HepG2 (cell line): ENCODE data around the gene MICB. TPM values are rescaled to one million over a fixed set of nuclear protein-coding genes. Genes with fewer than 3 reads are reported as not detected.
A peak's percentile ranks its signal among the peaks of the same experiment; 100 is the strongest.

Experiments
- ADNP ChIP-seq: sonication (generic); formaldehyde crosslinking; IDR thresholded peaks from 2 replicates; pipeline ENCODE4 v1.4.0; 2020; ENCODE audit warnings: missing genetic modification reagents
- ARHGAP35 ChIP-seq: sonication (generic); formaldehyde crosslinking; IDR thresholded peaks from 2 replicates; pipeline ENCODE4 v1.9.0; 2022; ENCODE audit warnings: mild to moderate bottlenecking, inconsistent platforms, moderate library complexity, missing genetic modification reagents, borderline replicate concordance
- CBX5 ChIP-seq: sonication (generic); formaldehyde crosslinking; IDR thresholded peaks from 2 replicates; pipeline ENCODE4 v1.4.0; 2020; ENCODE audit warnings: missing genetic modification reagents, borderline replicate concordance
- ERF ChIP-seq: IDR thresholded peaks from 2 replicates; pipeline ENCODE4 v1.6.1; 2018; ENCODE audit warnings: missing biosample characterization, missing genetic modification reagents
- GLI4 ChIP-seq: sonication (generic); formaldehyde crosslinking; IDR thresholded peaks from 2 replicates; pipeline ENCODE4 v1.5.1; 2020; ENCODE audit warnings: missing genetic modification reagents, mild to moderate bottlenecking, moderate library complexity, borderline replicate concordance
- POGZ ChIP-seq: sonication (generic); formaldehyde crosslinking; IDR thresholded peaks from 2 replicates; pipeline ENCODE4 v1.4.0; 2020; ENCODE audit warnings: mild to moderate bottlenecking, missing genetic modification reagents
- RAD21 ChIP-seq: fragments of 450-650 bp; formaldehyde crosslinking; IDR thresholded peaks from 2 replicates; pipeline ENCODE4 v1.5.0; 2020; ENCODE audit warnings: mild to moderate bottlenecking
- SYNCRIP ChIP-seq: fragments of 200-400 bp; formaldehyde crosslinking; IDR thresholded peaks from 2 replicates; pipeline ENCODE4 v1.6.1; 2018; ENCODE audit warnings: mild to moderate bottlenecking, low read depth, low read length; ENCODE audit not compliant: insufficient read depth
- TAF1 ChIP-seq: sonication (generic); formaldehyde crosslinking; IDR thresholded peaks from 2 replicates; pipeline ENCODE4 v1.4.0; 2020; ENCODE audit warnings: missing genetic modification reagents
- ZFP82 ChIP-seq: sonication (generic); formaldehyde crosslinking; IDR thresholded peaks from 2 replicates; pipeline ENCODE4 v1.5.1; 2020; ENCODE audit warnings: mild to moderate bottlenecking, missing genetic modification reagents, borderline replicate concordance
- ZFY ChIP-seq: sonication (generic); formaldehyde crosslinking; IDR thresholded peaks from 2 replicates; pipeline ENCODE4 v1.4.0; 2020; ENCODE audit warnings: missing genetic modification reagents
- ZNF180 ChIP-seq: sonication (generic); formaldehyde crosslinking; IDR thresholded peaks from 2 replicates; pipeline ENCODE4 v1.4.0; 2020; ENCODE audit warnings: low read depth, missing genetic modification reagents, borderline replicate concordance
- ZNF33B ChIP-seq: sonication (generic); formaldehyde crosslinking; IDR thresholded peaks from 2 replicates; pipeline ENCODE4 v1.5.1; 2020; ENCODE audit warnings: mild to moderate bottlenecking, missing genetic modification reagents
- ZNF678 ChIP-seq: sonication (generic); formaldehyde crosslinking; IDR thresholded peaks from 2 replicates; pipeline ENCODE4 v1.4.0; 2020; ENCODE audit warnings: mild to moderate bottlenecking, missing genetic modification reagents
- polyA plus RNA-seq, 8 experiments: library from polyadenylated mRNA; depleted of rRNA in 3 of 8; stranded (reverse) in 7 of 8; unstranded in 1 of 8; fragments of >200 nt; fragmentation: Illumina TruSeq in 4 of 8; extraction: Trizol in 4 of 8; gene quantifications; 2 replicates each; pipeline versions ENCODE4 v1.2.1 to v1.2.3, GENCODE V29; 2011 to 2016; ENCODE audit warnings: low read depth in 4 of 8, missing spikeins in 1 of 8, mixed read lengths in 1 of 8; ENCODE audit not compliant: insufficient read depth in 1 of 8
- total RNA-seq, 5 experiments: library from RNA; depleted of rRNA; stranded (reverse); fragments of >200 nt; fragmentation: Illumina TruSeq; extraction: Trizol; gene quantifications; 2 replicates each; pipeline ENCODE4 v1.2.3, GENCODE V29; 2016; ENCODE audit warnings: low read depth in 1 of 5
- TF ChIP-seq, protein P1 (sequence below): sonication (generic); formaldehyde crosslinking; conservative IDR thresholded peaks from 2 replicates; pipeline ENCODE4 v1.8.0; 2022; ENCODE audit warnings: low read depth, missing genetic modification reagents
- TF ChIP-seq, protein P2 (sequence below): sonication (generic); formaldehyde crosslinking; IDR thresholded peaks from 2 replicates; pipeline ENCODE4 v1.8.1; 2023; ENCODE audit warnings: mild to moderate bottlenecking, missing genetic modification reagents
- TF ChIP-seq, protein P3 (sequence below): sonication (generic); formaldehyde crosslinking; IDR thresholded peaks from 2 replicates; pipeline ENCODE4 v1.5.0; 2020; ENCODE audit warnings: missing genetic modification reagents, mild to moderate bottlenecking, borderline replicate concordance
- TF ChIP-seq, protein P4 (sequence below): sonication (generic); formaldehyde crosslinking; IDR thresholded peaks from 2 replicates; pipeline ENCODE4 v1.5.0; 2020; ENCODE audit warnings: mild to moderate bottlenecking, low read depth, missing genetic modification reagents, borderline replicate concordance
- TF ChIP-seq, protein P5 (sequence below): sonication (generic); formaldehyde crosslinking; IDR thresholded peaks from 2 replicates; pipeline ENCODE4 v1.8.0; 2022; ENCODE audit warnings: missing genetic modification reagents, mild to moderate bottlenecking, inconsistent platforms, borderline replicate concordance
- TF ChIP-seq, protein P6 (sequence below): sonication (generic); formaldehyde crosslinking; IDR thresholded peaks from 2 replicates; pipeline ENCODE4 v1.4.0; 2020; ENCODE audit warnings: missing genetic modification reagents

The MICB gene
- total and polyA plus RNA-seq, 2 of the 13 experiments (the other 11 are each of a cell fraction or from before 2014, with no cell fraction given), result 12.5 to 12.8 TPM

GRCh38 chr6:31541658-31542521, 43.9 kb downstream of the MICB start, which contains the start of gene DDX39B (continued):
- TF ChIP-seq, protein P1, sequence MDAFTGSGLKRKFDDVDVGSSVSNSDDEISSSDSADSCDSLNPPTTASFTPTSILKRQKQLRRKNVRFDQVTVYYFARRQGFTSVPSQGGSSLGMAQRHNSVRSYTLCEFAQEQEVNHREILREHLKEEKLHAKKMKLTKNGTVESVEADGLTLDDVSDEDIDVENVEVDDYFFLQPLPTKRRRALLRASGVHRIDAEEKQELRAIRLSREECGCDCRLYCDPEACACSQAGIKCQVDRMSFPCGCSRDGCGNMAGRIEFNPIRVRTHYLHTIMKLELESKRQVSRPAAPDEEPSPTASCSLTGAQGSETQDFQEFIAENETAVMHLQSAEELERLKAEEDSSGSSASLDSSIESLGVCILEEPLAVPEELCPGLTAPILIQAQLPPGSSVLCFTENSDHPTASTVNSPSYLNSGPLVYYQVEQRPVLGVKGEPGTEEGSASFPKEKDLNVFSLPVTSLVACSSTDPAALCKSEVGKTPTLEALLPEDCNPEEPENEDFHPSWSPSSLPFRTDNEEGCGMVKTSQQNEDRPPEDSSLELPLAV (CRISPR knock-in tag), result no peak
- TF ChIP-seq GLI4, result peak; percentile 52; the same call in 1 of the 2 replicates
- no peak for TF ChIP-seq ZNF180 (CRISPR knock-in tag)
- TF ChIP-seq, protein P2, sequence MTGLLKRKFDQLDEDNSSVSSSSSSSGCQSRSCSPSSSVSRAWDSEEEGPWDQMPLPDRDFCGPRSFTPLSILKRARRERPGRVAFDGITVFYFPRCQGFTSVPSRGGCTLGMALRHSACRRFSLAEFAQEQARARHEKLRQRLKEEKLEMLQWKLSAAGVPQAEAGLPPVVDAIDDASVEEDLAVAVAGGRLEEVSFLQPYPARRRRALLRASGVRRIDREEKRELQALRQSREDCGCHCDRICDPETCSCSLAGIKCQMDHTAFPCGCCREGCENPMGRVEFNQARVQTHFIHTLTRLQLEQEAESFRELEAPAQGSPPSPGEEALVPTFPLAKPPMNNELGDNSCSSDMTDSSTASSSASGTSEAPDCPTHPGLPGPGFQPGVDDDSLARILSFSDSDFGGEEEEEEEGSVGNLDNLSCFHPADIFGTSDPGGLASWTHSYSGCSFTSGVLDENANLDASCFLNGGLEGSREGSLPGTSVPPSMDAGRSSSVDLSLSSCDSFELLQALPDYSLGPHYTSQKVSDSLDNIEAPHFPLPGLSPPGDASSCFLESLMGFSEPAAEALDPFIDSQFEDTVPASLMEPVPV (CRISPR knock-in tag), result 0 out of 2 replicates have a peak, but pooled peaks have one; percentile 6
- peak; percentile 99 for TF ChIP-seq ZFY (CRISPR knock-in tag)
- peak; percentile 84; the same call in 1 of the 2 replicates for TF ChIP-seq ZFP82 (CRISPR knock-in tag)
- TF ChIP-seq TAF1 (CRISPR knock-in tag), result peak; percentile 100
- TF ChIP-seq SYNCRIP, result no peak
- TF ChIP-seq POGZ (CRISPR knock-in tag), result peak; percentile 67
- TF ChIP-seq ZNF33B, result 0 out of 2 replicates have a peak, but pooled peaks have one; percentile 47
- no peak; the same call in none of the 2 replicates for TF ChIP-seq ARHGAP35 (CRISPR knock-in tag)
- TF ChIP-seq, protein P3, sequence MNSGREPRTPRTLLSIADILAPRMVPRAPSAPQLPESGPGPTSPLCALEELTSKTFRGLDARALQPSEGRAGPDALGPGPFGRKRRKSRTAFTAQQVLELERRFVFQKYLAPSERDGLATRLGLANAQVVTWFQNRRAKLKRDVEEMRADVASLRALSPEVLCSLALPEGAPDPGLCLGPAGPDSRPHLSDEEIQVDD (CRISPR knock-in tag), result peak; percentile 74; the same call in 1 of the 2 replicates
- TF ChIP-seq, protein P4, sequence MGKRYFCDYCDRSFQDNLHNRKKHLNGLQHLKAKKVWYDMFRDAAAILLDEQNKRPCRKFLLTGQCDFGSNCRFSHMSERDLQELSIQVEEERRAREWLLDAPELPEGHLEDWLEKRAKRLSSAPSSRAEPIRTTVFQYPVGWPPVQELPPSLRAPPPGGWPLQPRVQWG (CRISPR knock-in tag), result no peak
- no peak for TF ChIP-seq ADNP (CRISPR knock-in tag)
- TF ChIP-seq, protein P5, sequence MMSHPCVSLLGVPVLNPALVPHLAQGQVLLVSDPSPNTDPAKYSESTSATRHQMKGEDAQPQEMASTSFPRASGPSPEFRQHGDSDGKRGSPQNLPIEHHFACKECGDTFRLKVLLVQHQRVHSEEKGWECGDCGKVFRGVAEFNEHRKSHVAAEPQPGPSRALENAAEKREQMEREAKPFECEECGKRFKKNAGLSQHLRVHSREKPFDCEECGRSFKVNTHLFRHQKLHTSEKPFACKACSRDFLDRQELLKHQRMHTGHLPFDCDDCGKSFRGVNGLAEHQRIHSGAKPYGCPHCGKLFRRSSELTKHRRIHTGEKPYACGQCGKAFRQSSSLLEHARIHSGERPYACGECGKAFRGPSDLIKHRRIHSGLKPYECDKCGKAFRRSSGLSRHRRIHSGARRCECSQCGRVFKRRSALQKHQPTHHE (CRISPR knock-in tag), result peak; percentile 72; the same call in 1 of the 2 replicates
- peak; percentile 37; the same call in 1 of the 2 replicates for TF ChIP-seq RAD21 (CRISPR knock-in tag)
- TF ChIP-seq, protein P6, sequence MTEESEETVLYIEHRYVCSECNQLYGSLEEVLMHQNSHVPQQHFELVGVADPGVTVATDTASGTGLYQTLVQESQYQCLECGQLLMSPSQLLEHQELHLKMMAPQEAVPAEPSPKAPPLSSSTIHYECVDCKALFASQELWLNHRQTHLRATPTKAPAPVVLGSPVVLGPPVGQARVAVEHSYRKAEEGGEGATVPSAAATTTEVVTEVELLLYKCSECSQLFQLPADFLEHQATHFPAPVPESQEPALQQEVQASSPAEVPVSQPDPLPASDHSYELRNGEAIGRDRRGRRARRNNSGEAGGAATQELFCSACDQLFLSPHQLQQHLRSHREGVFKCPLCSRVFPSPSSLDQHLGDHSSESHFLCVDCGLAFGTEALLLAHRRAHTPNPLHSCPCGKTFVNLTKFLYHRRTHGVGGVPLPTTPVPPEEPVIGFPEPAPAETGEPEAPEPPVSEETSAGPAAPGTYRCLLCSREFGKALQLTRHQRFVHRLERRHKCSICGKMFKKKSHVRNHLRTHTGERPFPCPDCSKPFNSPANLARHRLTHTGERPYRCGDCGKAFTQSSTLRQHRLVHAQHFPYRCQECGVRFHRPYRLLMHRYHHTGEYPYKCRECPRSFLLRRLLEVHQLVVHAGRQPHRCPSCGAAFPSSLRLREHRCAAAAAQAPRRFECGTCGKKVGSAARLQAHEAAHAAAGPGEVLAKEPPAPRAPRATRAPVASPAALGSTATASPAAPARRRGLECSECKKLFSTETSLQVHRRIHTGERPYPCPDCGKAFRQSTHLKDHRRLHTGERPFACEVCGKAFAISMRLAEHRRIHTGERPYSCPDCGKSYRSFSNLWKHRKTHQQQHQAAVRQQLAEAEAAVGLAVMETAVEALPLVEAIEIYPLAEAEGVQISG (CRISPR knock-in tag), result peak; percentile 93
- TF ChIP-seq CBX5 (CRISPR knock-in tag), result peak; percentile 91
- peak; percentile 95 for TF ChIP-seq ERF (CRISPR knock-in tag)
- TF ChIP-seq ZNF678, result 0 out of 2 replicates have a peak, but pooled peaks have one; percentile 8
